Left lung (tissue), 10 donors: Measurements from ENCODE around the gene FKBP1B. TPM values are rescaled to one million over a fixed set of nuclear protein-coding genes. Genes with fewer than 3 reads are reported as not detected.

Source experiments
- ATAC-seq: fragments of 200-7000 bp; cut with Tn5 transposase; one replicate; pipeline ENCODE4 v1.9.1; 2020; ENCODE audit warnings: moderate library complexity
- DNase-seq, 4 donors: peaks; one replicate each; pipeline ENCODE4 v3.0.0-alpha.2; 2013 to 2020
- H3K27ac ChIP-seq, 2 donors: fragments of 200-600 bp; sonication (generic) in 1 of 2; one replicate each; pipeline versions ENCODE4 v1.5.0 to v1.8.0; 2020 to 2021
- H3K27me3 ChIP-seq, 2 donors: fragments of 200-600 bp; sonication (generic) in 1 of 2; one replicate each; pipeline versions ENCODE4 v1.5.0 to v1.8.0; 2020 to 2021
- H3K36me3 ChIP-seq, 2 donors: fragments of 200-600 bp; sonication (generic) in 1 of 2; one replicate each; pipeline versions ENCODE4 v1.5.0 to v1.8.0; 2020 to 2021
- H3K4me1 ChIP-seq, 2 donors: fragments of 200-600 bp; one replicate each; pipeline ENCODE4 v1.8.0; 2021
- H3K4me3 ChIP-seq, 2 donors: fragments of 200-600 bp; sonication (generic) in 1 of 2; one replicate each; pipeline versions ENCODE4 v1.5.0 to v1.8.0; 2020 to 2021; ENCODE audit warnings: mild to moderate bottlenecking in 1 of 2
- H3K9me3 ChIP-seq, 2 donors: fragments of 200-600 bp; sonication (generic) in 1 of 2; one replicate each; pipeline versions ENCODE4 v1.5.0 to v1.8.0; 2020 to 2021
- CTCF ChIP-seq, 2 donors: fragments of 200-600 bp; sonication (generic) in 1 of 2; IDR thresholded peaks; one replicate each; pipeline versions ENCODE4 v1.5.0 to v1.8.0; 2021; ENCODE audit warnings: antibody characterized with exemption in 2 of 2
- intact Hi-C, 2 donors: fragments of 100-400 bp; cut with DNase I; formaldehyde crosslinking; loops; one replicate each; pipeline versions ENCODE4 v1.11.2 to v1.14.2; 2022
- polyA plus RNA-seq, 6 donors: library from polyadenylated mRNA; unstranded; fragments of 120-200 nt; gene quantifications; one replicate each; pipeline ENCODE4 v1.2.1, GENCODE V29; 2013; ENCODE audit not compliant: insufficient read length in 6 of 6
- total RNA-seq, 2 donors: library from RNA; stranded (reverse); fragmentation: NEBNext Ultra II Directional; extraction: Animal tissue kit (Norgen Biotek cat#: 25700); gene quantifications; one replicate each; pipeline ENCODE4 v1.2.1, GENCODE V29; 2021
- donor health status: DM: no; HTN: yes; CAD: no.
- donor health status: DM: no; HTN: no; CAD: no.

Gene FKBP1B
- total and polyA plus RNA-seq, 8 donors = 9.6 to 18.7 (median 14.7) TPM

GRCh38 chr2:24101992-24102391, 52.5 kb downstream of the FKBP1B start:
- Histone ChIP-seq H3K4me1 (no peaks in the 10 kb centered on the region), H3K9me3 (no peaks in the 10 kb centered on the region), H3K4me3 (no peak overlapping the region), H3K27me3 (no peaks in the 10 kb centered on the region), H3K36me3 (peaks cover 0 to 22% of the 10 kb centered on the region in 2 donors), H3K27ac (no peak overlapping the region)
- ATAC-seq = no peak
- intact Hi-C loops = no loop called here
- no peak for DNase-seq
- no peak for TF ChIP-seq CTCF (IDR thresholded peaks at IDR 0.05)

GRCh38 chr2:24102677-24103076, 53.1 kb downstream of the FKBP1B start:
- H3K4me3 ChIP-seq = no peak overlapping the region
- DNase-seq (no peak), ATAC-seq (no peak)
- H3K9me3 ChIP-seq = no peaks in the 10 kb centered on the region
- H3K4me1 ChIP-seq = no peaks in the 10 kb centered on the region
- no peak for TF ChIP-seq CTCF (IDR thresholded peaks at IDR 0.05)
- no peaks in the 10 kb centered on the region for H3K27me3 ChIP-seq
- intact Hi-C loops = no loop called here
- H3K27ac ChIP-seq = no peak overlapping the region
- peaks cover 0 to 22% of the 10 kb centered on the region in 2 donors for H3K36me3 ChIP-seq

GRCh38 chr2:24104110-24104650, 54.6 kb downstream of the FKBP1B start:
- H3K27me3 ChIP-seq = no peaks in the 10 kb centered on the region
- no peak overlapping the region for H3K4me3 ChIP-seq
- no peak for ATAC-seq
- H3K9me3 ChIP-seq = no peaks in the 10 kb centered on the region
- TF ChIP-seq CTCF (IDR thresholded peaks at IDR 0.05) = no peak
- H3K27ac ChIP-seq = no peak overlapping the region
- no peak for DNase-seq
- H3K36me3 ChIP-seq = peaks cover 0 to 22% of the 10 kb centered on the region in 2 donors
- no peaks in the 10 kb centered on the region for H3K4me1 ChIP-seq
- intact Hi-C loops = no loop called here

GRCh38 chr2:24104906-24105305, 55.4 kb downstream of the FKBP1B start:
- H3K36me3 ChIP-seq = peaks cover 0 to 22% of the 10 kb centered on the region in 2 donors
- H3K27me3 ChIP-seq = no peaks in the 10 kb centered on the region
- intact Hi-C loops = no loop called here
- H3K4me1 ChIP-seq = no peaks in the 10 kb centered on the region
- no peak for TF ChIP-seq CTCF (IDR thresholded peaks at IDR 0.05)
- no peak overlapping the region for H3K4me3 ChIP-seq
- DNase-seq (no peak), ATAC-seq (no peak)
- no peak overlapping the region for H3K27ac ChIP-seq
- H3K9me3 ChIP-seq = no peaks in the 10 kb centered on the region

GRCh38 chr2:24105816-24106215, 56.3 kb downstream of the FKBP1B start:
- Histone ChIP-seq H3K4me3 (no peak overlapping the region), H3K27ac (no peak overlapping the region), H3K36me3 (peaks cover 0 to 22% of the 10 kb centered on the region in 2 donors), H3K4me1 (no peaks in the 10 kb centered on the region), H3K27me3 (no peaks in the 10 kb centered on the region), H3K9me3 (no peaks in the 10 kb centered on the region)
- TF ChIP-seq CTCF (IDR thresholded peaks at IDR 0.05) = no peak
- ATAC-seq (no peak), DNase-seq (no peak)
- intact Hi-C loops = no loop called here
